GM21786 (cell line): ENCODE data around the gene GTF2F2.
A peak's percentile ranks its signal among the peaks of the same experiment; 100 is the strongest.

Source experiments
- ATAC-seq: cut with Tn5 transposase; IDR thresholded peaks from one replicate; pipeline ENCODE4 v1.9.1; 2021; ENCODE audit not compliant: unreplicated experiment

Gene GTF2F2, protein sequence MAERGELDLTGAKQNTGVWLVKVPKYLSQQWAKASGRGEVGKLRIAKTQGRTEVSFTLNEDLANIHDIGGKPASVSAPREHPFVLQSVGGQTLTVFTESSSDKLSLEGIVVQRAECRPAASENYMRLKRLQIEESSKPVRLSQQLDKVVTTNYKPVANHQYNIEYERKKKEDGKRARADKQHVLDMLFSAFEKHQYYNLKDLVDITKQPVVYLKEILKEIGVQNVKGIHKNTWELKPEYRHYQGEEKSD

DNA sequence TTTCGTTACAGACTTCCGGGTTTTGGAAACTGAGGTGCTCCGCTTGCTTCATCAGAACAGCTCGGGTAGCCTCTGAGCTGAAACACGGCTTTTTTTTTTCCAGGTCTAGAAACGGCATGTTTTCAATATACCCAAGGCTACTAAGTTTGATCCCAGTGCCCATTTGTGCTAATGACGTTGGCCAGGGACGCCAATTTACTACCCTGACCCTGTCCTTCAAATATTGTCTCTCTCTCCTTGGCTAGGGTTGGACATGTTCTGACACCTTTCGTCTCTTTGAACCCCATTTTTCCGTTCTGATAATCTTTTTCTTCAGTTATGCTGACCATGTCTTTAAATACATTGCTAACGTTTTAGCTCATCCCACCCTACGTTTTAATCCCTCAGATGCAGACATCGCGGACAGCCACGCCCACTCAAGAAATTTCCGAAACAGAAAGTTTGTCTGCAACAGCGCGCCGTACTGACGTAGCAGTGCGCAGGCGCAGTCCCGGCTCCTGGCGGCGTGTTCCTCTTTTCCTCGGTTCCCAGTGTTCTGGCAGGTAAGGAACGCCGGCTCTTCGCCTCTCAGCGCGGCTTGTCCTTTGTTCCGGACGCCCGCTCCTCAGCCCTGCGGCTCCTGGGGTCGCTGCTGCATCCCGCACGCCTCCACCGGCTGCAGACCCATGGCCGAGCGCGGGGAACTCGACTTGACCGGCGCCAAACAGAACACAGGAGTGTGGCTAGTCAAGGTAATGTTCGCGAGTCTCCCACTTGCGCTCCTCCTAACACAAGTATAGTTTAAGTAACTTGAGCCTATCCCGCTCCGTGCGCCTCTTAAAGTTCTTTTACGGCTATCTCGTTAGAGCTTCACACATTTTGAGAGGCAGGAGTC lies at the start of gene GTF2F2:
GTF2F2 (plus strand) TSS at position 520 of the 874 bp plus-strand sequence; CDS start at position 666, 146 bp downstream.
- peak; percentile 80 for ATAC-seq

DNA sequence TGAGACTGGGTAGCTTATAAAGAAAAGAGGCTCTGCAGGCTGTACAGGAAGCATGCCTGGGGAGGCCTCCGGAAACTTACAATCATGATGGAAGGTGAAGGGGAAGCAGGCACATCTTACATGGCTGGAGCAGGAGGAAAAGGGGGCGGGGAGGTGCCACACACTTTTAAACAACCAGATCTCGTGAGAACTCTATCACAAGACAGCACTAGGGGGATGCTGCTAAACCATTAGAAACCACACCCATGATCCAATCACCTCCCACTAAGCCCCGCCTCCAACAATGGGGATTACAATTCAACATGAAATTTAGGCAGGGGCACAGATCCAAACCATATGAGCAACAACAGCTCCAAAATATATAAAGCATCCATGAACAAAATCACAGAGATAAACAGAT lies 46.5 kb upstream of the GTF2F2 start:
- ATAC-seq, result no peak

DNA sequence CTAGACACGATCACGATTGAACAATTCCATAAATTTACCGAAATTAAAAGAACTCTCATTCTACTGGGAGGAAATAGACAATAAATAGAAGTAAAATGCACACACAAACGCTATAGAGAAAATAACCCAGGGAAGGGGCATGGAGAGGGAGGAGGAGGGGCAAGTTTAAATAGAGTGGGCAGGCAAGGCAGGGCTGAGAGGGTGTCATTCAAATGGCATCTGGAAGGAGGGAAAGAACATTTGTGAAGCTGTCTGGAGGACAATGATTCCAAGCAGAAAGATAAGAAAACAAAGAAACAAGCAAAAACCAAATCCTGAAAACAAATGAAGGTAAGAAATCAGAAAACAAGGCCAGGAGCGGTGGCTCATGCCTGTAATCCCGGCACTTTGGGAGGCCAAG lies 45.6 kb upstream of the GTF2F2 start:
- ATAC-seq, result no peak

DNA sequence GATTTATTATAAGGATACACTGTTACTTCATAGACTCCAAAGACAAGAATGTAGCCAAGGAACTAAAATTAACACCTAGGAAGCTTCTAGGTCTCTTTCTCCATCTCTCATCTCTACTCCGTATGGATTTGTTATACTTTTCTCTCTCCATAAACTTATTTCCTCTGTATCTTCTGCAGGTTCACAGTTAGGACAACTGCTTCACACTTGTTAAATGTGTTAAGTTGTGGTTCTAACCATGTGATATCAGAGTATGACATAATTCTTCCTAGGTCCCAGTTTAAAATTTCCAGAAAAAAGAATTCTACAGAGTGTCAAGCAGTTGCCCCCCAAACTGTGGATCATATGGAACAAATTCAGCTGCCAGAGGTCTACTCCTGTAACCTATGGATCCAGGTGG lies 42.3 kb upstream of the GTF2F2 start:
- no peak for ATAC-seq

DNA sequence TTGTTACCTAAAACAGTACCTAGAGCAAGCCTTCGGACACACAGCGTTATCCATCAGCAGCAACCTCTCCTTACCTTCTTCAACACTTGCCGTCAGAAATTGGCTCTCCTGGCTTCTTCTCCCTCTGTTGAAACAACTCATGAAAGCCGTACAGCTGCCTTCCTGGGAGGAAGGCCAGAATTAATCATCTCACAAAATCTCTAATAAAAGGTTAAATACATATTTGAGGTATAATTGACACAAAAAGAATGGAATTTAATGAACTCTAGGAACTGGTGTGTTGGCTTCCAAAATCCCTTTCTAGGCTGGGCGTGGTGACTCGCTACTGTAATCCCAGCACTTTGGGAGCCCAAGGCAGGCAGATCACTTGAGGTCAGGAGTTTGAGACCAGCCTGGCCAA lies 37.3 kb upstream of the GTF2F2 start:
- ATAC-seq, result no peak

DNA sequence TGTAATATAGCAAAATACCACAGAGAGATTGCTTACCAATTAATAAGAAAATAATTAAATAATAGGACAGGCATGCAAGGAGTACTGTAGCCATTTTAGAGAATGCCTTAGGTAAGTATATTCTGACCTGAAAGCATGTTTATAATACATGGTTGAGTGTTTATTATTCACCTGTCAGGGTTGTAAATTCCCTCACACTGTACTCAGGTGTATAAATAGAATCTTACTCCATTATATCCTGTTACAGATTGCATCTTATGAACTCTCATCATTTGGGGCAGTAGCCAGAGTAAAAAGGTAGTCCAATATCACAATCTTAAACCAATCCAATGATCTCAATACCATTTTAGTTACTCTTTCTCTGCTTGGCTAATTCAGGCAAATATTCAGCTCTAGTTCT lies 35.8 kb upstream of the GTF2F2 start:
- no peak for ATAC-seq

DNA sequence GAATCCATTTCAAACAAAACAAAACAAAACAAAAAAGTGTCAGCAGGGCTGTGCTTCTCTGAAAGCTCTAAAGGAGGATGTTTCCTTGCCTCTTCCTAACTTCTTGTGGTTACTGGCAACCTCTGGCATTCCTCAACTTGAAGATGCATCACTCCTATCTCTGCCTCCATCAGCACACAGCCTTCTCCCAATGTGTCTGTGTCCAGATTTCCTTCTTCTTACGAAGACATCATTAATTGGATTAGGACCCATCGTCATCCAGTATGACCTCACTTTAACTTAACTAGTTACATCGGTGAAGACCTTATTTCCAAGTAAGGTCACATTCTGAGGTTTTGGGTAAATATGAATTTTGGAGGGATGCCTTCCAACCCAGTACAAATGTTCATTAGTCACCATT lies 33.8 kb upstream of the GTF2F2 start:
- no peak for ATAC-seq

DNA sequence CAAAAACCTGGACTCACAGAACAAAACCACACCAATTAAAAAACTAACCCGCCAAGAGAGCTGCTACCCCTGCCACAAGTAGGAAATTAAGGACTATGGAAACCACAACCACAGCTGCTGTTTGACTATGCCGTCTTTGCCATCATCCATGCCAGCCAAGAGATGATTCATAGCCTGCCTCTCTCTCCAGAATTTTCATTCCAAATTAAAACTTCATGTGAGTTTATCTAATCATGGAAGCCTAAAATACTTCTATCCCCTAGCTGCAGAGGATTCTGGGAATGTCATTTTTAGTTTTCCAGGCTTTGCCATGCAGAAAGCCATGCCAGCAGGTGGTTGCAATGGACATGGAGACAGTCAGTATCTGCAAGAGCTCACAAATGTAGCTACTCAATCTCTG lies 27.6 kb upstream of the GTF2F2 start:
- no peak for ATAC-seq

DNA sequence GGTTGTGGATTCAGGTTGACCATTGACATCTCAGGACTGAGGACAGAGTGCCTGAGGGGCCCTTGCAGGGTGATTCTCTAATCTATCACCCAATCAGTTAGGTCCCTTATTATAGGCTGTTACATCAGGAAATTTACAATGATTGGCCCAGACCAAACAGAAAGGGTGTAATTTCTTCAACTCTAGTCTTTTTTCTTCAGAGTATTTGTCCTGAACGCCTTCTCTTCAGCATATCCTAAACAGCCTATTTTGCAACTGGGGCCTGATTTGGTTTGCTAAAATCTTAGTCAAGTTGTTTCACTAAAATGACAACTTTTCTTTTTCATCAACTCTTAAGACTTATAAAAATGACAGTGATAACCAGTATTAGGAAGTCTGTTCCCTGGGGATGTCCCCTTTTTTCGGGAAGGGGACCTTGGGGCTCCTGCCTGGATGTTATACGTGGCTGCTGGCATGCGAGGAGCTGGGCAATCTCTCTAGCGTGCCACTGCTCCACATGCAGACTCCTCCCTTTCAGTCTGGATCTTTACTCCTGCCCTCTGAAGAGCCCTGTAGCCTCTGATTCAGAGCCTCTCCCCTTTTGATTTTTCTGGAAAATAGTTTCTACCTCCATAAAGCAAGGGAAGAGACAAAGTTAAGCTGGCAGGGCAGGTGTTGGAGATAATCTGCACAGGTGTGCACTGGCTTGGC lies 19.6 kb upstream of the GTF2F2 start:
- no peak for ATAC-seq

DNA sequence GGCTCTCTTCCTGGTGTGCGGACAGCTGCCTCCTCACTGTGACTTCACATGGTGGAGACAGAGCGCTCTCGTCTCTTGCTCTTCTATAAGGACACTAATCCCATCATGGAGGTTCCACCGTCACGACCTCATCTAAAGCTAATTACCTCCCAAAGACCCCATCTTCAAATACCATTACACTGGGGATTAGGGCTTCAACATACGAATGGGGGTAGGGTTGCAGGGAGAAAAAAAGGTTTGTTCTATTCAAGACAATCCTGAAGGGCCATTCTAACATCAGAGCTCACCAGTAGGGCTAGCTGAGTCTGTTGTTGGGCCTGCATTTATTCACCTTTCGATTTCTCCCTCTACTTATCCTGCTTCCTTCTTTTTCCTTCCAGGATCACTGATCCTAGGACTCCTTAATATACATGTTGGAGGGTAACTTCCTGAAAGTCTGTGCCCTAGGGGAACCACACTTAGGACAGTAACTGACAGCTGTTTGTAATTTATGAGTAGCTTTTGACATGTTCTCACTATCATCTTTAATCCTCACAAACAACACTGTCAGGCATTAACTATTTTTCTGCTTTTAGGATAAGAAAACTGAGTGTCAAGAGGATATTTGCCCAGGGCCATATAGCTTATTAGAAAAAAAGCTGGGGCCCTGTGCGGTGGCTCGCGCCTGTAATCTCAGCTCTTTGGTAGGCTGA lies 18.8 kb upstream of the GTF2F2 start:
- no peak for ATAC-seq

DNA sequence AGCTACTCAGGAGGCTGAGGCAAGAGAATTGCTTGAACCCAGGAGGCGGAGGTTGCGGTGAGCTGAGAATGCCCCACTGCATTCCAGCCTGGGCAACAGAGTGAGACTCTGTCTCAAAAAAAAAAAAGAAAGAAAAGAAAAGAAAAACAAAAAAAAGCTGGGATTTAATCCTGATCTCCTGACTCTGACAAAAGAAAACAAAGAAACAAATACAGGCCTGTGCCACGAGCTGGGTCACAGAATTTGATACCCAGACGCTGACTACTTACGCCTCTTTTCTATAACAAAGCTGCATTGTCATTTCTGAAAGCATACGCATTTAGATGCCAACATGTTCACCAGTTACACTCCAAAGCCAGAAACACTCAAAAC lies 18.2 kb upstream of the GTF2F2 start:
- ATAC-seq, result no peak

DNA sequence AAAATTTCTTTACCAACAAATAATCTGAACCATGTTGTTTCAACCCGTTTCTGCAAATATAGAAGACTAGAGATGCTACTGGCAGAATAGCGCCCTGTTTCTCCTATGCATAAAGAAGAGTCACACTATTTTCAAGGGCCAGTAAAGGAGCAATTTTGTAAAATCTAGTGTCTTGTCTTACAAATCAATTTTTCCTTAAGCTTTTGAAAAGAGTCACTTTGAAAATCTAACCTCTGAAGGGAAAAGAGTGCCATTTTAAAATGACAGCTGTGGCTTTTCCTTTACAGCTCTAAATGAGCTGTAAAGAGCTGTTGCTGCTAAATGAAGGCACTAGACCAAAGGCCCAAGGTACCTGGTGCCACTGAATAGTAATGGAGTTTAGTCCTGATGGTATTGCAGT lies 16.9 kb upstream of the GTF2F2 start:
- ATAC-seq, result no peak

DNA sequence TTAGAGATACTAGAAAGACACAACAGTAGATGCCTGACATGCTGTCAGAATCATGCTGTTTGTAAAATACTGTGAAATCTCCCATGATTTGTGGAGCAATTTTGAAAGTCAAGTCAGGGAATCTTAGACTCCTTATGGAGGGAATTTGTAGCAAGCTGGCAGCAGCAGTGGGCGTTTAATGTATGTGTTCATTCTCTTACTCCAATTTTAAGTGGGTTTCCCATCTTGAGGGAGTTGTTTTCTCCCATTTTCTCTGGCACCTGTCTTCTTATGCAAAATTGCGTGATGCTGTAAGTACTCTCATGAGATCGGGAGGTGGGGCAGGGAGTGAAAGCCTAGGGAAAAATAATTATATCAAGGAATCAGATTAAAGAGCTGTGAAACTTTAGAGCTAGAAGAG lies 16.0 kb upstream of the GTF2F2 start:
- no peak for ATAC-seq

DNA sequence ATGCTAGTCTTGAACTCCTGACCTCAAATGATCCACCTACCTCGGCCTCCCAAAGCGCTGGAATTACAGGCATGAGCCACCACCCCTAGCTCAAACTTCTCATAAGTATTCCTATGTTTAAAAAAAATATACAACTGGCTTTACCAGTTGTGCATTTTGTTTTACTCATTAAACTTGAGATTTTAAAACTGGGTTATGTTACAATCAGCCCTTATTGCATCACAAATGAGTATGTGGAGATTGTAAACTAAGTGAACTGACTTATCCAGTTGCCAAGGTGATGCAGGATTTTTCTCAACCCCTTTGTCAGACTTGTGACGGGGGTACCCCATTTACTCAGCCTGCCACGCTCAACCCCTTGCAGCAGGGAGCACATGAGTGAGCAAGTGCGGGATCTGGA lies 14.4 kb upstream of the GTF2F2 start:
- ATAC-seq, result no peak

DNA sequence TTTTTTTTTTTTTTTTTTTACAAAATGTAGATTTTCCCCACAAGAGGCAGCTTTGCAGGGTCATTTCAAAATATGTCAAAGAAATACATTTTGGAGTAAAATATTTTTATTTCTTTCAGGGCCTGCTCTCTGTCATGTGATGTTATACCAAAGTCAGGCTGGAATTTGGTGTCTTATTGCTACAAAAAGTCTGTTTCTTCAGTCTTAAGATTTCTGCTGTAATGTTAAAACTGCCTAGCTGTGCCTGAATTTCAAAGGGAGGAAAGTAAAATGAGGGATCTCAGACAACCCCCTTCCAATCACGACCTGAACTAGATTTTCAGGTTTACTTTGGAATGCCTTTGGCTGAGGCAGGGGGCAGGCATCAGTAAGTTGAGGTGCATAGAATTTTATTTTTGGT lies 12.8 kb upstream of the GTF2F2 start:
- no peak for ATAC-seq

DNA sequence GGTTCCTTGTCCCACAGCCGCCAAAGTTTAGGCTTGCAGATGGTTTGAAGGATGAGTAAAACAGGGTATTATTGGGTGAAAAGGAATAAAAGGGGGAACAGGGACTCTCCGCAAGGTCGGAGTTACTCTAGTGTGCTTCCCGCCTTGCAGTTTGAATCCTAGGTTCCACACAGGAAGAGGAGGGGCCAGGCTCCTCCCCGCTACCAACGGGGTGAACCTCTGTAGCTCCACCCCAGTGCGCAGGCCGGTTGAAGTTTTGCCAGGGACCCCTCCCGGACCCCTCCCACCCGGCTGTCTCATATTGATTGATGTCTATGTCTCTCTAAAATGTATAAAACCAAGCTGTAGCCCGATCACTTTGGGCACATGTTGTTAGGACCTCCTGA lies 11.6 kb upstream of the GTF2F2 start:
- peak; percentile 39 for ATAC-seq

DNA sequence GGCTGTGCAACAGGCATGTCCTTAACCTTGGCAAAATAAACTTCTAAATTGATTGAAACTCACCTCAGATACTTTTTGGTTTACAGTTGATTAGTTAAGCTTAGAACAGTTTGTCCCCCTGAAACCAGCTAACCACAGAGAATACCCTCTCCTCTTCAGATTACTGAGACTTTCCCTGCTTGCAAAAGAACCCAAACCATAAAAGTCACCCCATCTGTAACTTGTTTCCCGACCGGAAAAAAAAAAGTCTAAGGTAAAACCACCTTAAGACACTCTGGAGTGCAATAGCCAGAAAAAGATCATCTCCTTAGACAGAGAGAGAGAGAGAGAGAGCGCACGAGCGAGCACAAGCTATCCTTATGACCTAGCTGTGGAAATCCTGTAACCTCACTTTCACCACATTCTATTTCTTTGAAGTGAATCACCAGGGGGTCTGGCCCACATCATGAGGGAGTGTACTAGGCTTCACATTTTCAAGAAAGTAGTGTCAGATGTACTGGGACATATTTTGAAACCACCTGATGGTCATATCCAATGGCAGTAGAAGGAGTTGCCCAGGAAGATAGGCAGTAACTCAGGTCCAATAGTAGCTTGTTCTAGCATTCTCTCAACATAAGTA lies 11.1 kb upstream of the GTF2F2 start:
- peak; percentile 71 for ATAC-seq

DNA sequence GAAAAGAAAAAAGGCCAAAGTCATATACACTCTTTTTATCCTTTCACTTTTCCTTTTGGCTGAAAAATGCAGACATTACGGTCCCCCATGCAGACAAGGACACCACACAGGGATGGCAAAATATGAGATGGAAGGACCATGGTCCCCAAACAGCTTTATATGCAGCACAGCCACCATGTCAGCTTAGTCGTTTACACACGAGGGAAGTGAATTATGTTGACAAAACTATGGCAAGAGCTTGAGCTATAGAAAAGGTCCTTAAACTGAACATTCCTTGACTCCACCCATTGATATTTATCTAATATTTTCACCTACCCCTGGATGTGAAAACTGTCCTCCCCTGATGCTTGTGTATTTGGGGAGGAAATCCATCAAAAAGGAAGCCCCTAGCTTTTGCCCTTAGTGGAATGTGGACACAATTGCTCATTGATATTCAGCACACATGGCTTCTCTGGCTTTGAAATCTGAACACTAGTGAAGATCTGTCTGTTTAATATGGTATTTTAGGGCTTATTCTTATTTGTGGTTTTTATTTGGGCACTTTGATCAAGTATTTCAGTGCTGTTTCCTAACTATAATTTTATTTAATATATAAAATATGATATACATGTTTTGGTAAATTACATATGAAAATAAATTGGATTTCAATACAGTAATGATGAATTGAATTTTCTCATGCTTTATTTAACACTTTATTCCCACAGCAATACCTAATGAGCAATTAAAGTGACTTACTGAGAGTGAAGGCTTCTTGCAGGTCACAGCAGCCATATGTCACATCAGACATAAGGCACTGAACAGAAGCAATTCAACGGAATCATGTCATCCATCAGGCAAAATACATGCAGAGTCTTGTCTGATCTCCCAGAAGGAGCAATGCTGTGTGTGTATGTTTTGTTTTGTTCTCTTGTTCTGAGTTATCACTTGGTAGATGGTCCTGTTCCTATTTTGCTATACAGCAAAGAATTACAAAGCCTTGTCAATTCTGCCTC lies 6.8 kb upstream of the GTF2F2 start:
- ATAC-seq, result no peak

DNA sequence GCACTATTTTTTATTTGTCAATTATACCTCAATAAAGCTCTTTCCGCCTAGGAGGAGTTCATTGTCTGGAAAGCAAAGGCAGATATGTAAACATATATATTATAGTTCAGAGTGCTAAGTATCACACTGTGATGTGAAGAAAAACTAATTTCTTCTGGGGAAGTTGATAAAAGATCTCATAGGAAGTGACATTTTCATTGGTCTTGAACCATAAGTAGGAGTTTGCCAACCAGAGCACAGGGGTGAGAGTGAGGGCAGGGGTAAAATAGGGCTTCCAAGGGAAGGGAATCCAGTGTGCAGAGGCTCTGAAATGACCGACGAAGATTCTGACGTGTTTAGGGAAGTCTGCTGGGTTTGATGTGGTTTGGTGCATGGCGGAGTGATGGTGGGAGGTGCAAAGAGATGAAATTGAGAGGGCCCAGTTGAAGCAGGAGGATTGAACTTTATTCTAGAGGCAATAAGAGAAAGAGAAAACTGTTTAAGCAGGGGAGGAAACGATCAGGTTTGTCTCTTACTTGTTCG lies 780 bp upstream of the GTF2F2 start:
- ATAC-seq, result peak; percentile 26
